T-helper 1 cell treated with Interleukin-12 subunit alpha and Interleukin-12 subunit beta and Interleukin-4 antibody, amounts not matched to agents 30 μg/mL and 1 μg/mL, for 36 hours (primary cell): Measurements from ENCODE around the gene RGS6.

Experiments used
- H3K27ac Mint-ChIP-seq: one replicate; pipeline ENCODE4 v1.8.0; 2021; ENCODE audit warnings: mild to moderate bottlenecking, mixed read lengths
- H3K27me3 Mint-ChIP-seq: one replicate; pipeline ENCODE4 v1.8.0; 2021; ENCODE audit warnings: low read depth, mixed read lengths
- H3K36me3 Mint-ChIP-seq: one replicate; pipeline ENCODE4 v1.8.0; 2021; ENCODE audit warnings: low read depth, mixed read lengths
- H3K4me1 Mint-ChIP-seq: one replicate; pipeline ENCODE4 v1.8.0; 2021; ENCODE audit warnings: low read depth, mixed read lengths
- H3K4me3 Mint-ChIP-seq: one replicate; pipeline ENCODE4 v1.8.0; 2021; ENCODE audit warnings: mild to moderate bottlenecking, moderate library complexity, mixed read lengths
- H3K9me3 Mint-ChIP-seq: one replicate; pipeline ENCODE4 v1.8.0; 2021; ENCODE audit warnings: mixed read lengths

RGS6 gene

GRCh38 chr14:72099566-72099965 lies 167.3 kb downstream of the RGS6 start:
- peaks cover 7% of the 10 kb centered on the region for H3K27me3 Mint-ChIP-seq

GRCh38 chr14:72104011-72104613 lies 171.9 kb downstream of the RGS6 start:
- no peaks in the 10 kb centered on the region for H3K36me3 Mint-ChIP-seq
- no peak overlapping the region for H3K4me3 Mint-ChIP-seq
- no peak overlapping the region for H3K27ac Mint-ChIP-seq
- no peaks in the 10 kb centered on the region for H3K9me3 Mint-ChIP-seq
- H3K4me1 Mint-ChIP-seq = no peaks in the 10 kb centered on the region
- peaks cover 35% of the 10 kb centered on the region for H3K27me3 Mint-ChIP-seq

More at GRCh38 chr14:72099566-72099965, 167.3 kb downstream of the RGS6 start:
- no peaks in the 10 kb centered on the region for H3K36me3 Mint-ChIP-seq
- no peak overlapping the region for H3K27ac Mint-ChIP-seq
- H3K4me1 Mint-ChIP-seq = no peaks in the 10 kb centered on the region
- H3K4me3 Mint-ChIP-seq = no peak overlapping the region
- no peaks in the 10 kb centered on the region for H3K9me3 Mint-ChIP-seq

- Mint-ChIP-seq H3K27me3 (peaks cover 23% of the 10 kb centered on the region), H3K27ac (no peak overlapping the region), H3K9me3 (no peaks in the 10 kb centered on the region), H3K4me3 (no peak overlapping the region), H3K4me1 (no peaks in the 10 kb centered on the region), H3K36me3 (no peaks in the 10 kb centered on the region)
Observed at GRCh38 chr14:72111911-72112310, 179.7 kb downstream of the RGS6 start.

- H3K27me3 Mint-ChIP-seq = peaks cover 25% of the 10 kb centered on the region
- H3K4me3 Mint-ChIP-seq = no peak overlapping the region
- H3K9me3 Mint-ChIP-seq = no peaks in the 10 kb centered on the region
- H3K4me1 Mint-ChIP-seq = no peaks in the 10 kb centered on the region
- H3K27ac Mint-ChIP-seq = no peak overlapping the region
- H3K36me3 Mint-ChIP-seq = no peaks in the 10 kb centered on the region
Observed at GRCh38 chr14:72118841-72119240, 186.6 kb downstream of the RGS6 start.

GRCh38 chr14:72120315-72120714 lies 188.1 kb downstream of the RGS6 start:
- peaks cover 33% of the 10 kb centered on the region for H3K27me3 Mint-ChIP-seq
- H3K27ac Mint-ChIP-seq = no peak overlapping the region
- H3K9me3 Mint-ChIP-seq = no peaks in the 10 kb centered on the region
- H3K36me3 Mint-ChIP-seq = no peaks in the 10 kb centered on the region
- no peaks in the 10 kb centered on the region for H3K4me1 Mint-ChIP-seq
- no peak overlapping the region for H3K4me3 Mint-ChIP-seq

GRCh38 chr14:72123755-72124154 lies 191.5 kb downstream of the RGS6 start:
- Mint-ChIP-seq H3K36me3 (no peaks in the 10 kb centered on the region), H3K27ac (no peak overlapping the region), H3K4me3 (no peak overlapping the region), H3K27me3 (peaks cover 45% of the 10 kb centered on the region), H3K9me3 (no peaks in the 10 kb centered on the region), H3K4me1 (no peaks in the 10 kb centered on the region)

- H3K27me3 Mint-ChIP-seq = peaks cover 44% of the 10 kb centered on the region
- no peaks in the 10 kb centered on the region for H3K36me3 Mint-ChIP-seq
- H3K27ac Mint-ChIP-seq = no peak overlapping the region
- H3K4me1 Mint-ChIP-seq = no peaks in the 10 kb centered on the region
- no peaks in the 10 kb centered on the region for H3K9me3 Mint-ChIP-seq
- H3K4me3 Mint-ChIP-seq = no peak overlapping the region
Observed at GRCh38 chr14:72124171-72124570, 191.9 kb downstream of the RGS6 start.

GRCh38 chr14:72126091-72126490 lies 193.9 kb downstream of the RGS6 start:
- H3K27me3 Mint-ChIP-seq = peaks cover 42% of the 10 kb centered on the region

GRCh38 chr14:72126561-72126960 lies 194.3 kb downstream of the RGS6 start:
- Mint-ChIP-seq H3K27me3 (peaks cover 40% of the 10 kb centered on the region), H3K27ac (no peak overlapping the region), H3K4me1 (no peaks in the 10 kb centered on the region), H3K9me3 (no peaks in the 10 kb centered on the region), H3K36me3 (no peaks in the 10 kb centered on the region), H3K4me3 (no peak overlapping the region)

More at GRCh38 chr14:72126091-72126490, 193.9 kb downstream of the RGS6 start:
- no peaks in the 10 kb centered on the region for H3K4me1 Mint-ChIP-seq
- H3K27ac Mint-ChIP-seq = no peak overlapping the region
- no peak overlapping the region for H3K4me3 Mint-ChIP-seq
- H3K36me3 Mint-ChIP-seq = no peaks in the 10 kb centered on the region
- H3K9me3 Mint-ChIP-seq = no peaks in the 10 kb centered on the region

GRCh38 chr14:72128629-72129028 lies 196.4 kb downstream of the RGS6 start:
- Mint-ChIP-seq H3K27me3 (peaks cover 37% of the 10 kb centered on the region), H3K4me3 (no peak overlapping the region), H3K27ac (no peak overlapping the region), H3K9me3 (no peaks in the 10 kb centered on the region), H3K36me3 (no peaks in the 10 kb centered on the region), H3K4me1 (no peaks in the 10 kb centered on the region)

- no peaks in the 10 kb centered on the region for H3K9me3 Mint-ChIP-seq
- no peak overlapping the region for H3K27ac Mint-ChIP-seq
- H3K27me3 Mint-ChIP-seq = peaks cover 33% of the 10 kb centered on the region
- H3K36me3 Mint-ChIP-seq = no peaks in the 10 kb centered on the region
- H3K4me1 Mint-ChIP-seq = no peaks in the 10 kb centered on the region
- H3K4me3 Mint-ChIP-seq = no peak overlapping the region
Observed at GRCh38 chr14:72129291-72129690, 197.1 kb downstream of the RGS6 start.

- H3K9me3 Mint-ChIP-seq = no peaks in the 10 kb centered on the region
- H3K27me3 Mint-ChIP-seq = no peaks in the 10 kb centered on the region
- no peak overlapping the region for H3K27ac Mint-ChIP-seq
- no peaks in the 10 kb centered on the region for H3K4me1 Mint-ChIP-seq
- no peak overlapping the region for H3K4me3 Mint-ChIP-seq
- H3K36me3 Mint-ChIP-seq = no peaks in the 10 kb centered on the region
Observed at GRCh38 chr14:72141084-72141483, 208.9 kb downstream of the RGS6 start.

- peaks cover 7% of the 10 kb centered on the region for H3K27me3 Mint-ChIP-seq
- H3K4me3 Mint-ChIP-seq = no peak overlapping the region
- H3K9me3 Mint-ChIP-seq = no peaks in the 10 kb centered on the region
- H3K36me3 Mint-ChIP-seq = no peaks in the 10 kb centered on the region
- H3K4me1 Mint-ChIP-seq = no peaks in the 10 kb centered on the region
- no peak overlapping the region for H3K27ac Mint-ChIP-seq
Observed at GRCh38 chr14:72142328-72142727, 210.1 kb downstream of the RGS6 start.

GRCh38 chr14:72146241-72146640 lies 214.0 kb downstream of the RGS6 start:
- no peaks in the 10 kb centered on the region for H3K9me3 Mint-ChIP-seq
- no peaks in the 10 kb centered on the region for H3K36me3 Mint-ChIP-seq
- no peak overlapping the region for H3K27ac Mint-ChIP-seq
- H3K4me1 Mint-ChIP-seq = no peaks in the 10 kb centered on the region
- H3K27me3 Mint-ChIP-seq = peaks cover 15% of the 10 kb centered on the region
- H3K4me3 Mint-ChIP-seq = no peak overlapping the region

GRCh38 chr14:72154645-72155378 lies 222.6 kb downstream of the RGS6 start:
- H3K36me3 Mint-ChIP-seq = no peaks in the 10 kb centered on the region
- no peaks in the 10 kb centered on the region for H3K4me1 Mint-ChIP-seq
- H3K9me3 Mint-ChIP-seq = peaks cover 3% of the 10 kb centered on the region
- no peak overlapping the region for H3K27ac Mint-ChIP-seq
- H3K27me3 Mint-ChIP-seq = peaks cover under 1% of the 10 kb centered on the region
- H3K4me3 Mint-ChIP-seq = no peak overlapping the region
